Ishikawa (cell line): ENCODE data around the gene CD22.

Source experiments
- CREB1 ChIP-seq: IDR thresholded peaks from 2 replicates; pipeline ENCODE4 v1.6.1; 2012; ENCODE audit warnings: low read depth
- EGR1 ChIP-seq: IDR thresholded peaks from 2 replicates; pipeline ENCODE4 v1.6.1; 2012
- EP300 ChIP-seq: IDR thresholded peaks from 2 replicates; pipeline ENCODE4 v1.6.1; 2012; ENCODE audit warnings: borderline replicate concordance
- FOXM1 ChIP-seq: IDR thresholded peaks from 2 replicates; pipeline ENCODE4 v1.6.1; 2012; ENCODE audit warnings: low read depth, borderline replicate concordance
- MAX ChIP-seq: IDR thresholded peaks from 2 replicates; pipeline ENCODE4 v1.6.1; 2012
- NFIC ChIP-seq: IDR thresholded peaks from 2 replicates; pipeline ENCODE4 v1.6.1; 2012
- RAD21 ChIP-seq: IDR thresholded peaks from 2 replicates; pipeline ENCODE4 v1.6.1; 2012; ENCODE audit warnings: low read depth
- REST ChIP-seq: IDR thresholded peaks from 2 replicates; pipeline ENCODE4 v1.6.1; 2012; ENCODE audit warnings: low read depth, mild to moderate bottlenecking
- TEAD4 ChIP-seq: IDR thresholded peaks from 2 replicates; pipeline ENCODE4 v1.6.1; 2012
- YY1 ChIP-seq: IDR thresholded peaks from 2 replicates; pipeline ENCODE4 v1.6.1; 2012; ENCODE audit warnings: low read depth
- ZBTB7A ChIP-seq: IDR thresholded peaks from 2 replicates; pipeline ENCODE4 v1.6.1; 2012; ENCODE audit warnings: low read depth

DNA sequence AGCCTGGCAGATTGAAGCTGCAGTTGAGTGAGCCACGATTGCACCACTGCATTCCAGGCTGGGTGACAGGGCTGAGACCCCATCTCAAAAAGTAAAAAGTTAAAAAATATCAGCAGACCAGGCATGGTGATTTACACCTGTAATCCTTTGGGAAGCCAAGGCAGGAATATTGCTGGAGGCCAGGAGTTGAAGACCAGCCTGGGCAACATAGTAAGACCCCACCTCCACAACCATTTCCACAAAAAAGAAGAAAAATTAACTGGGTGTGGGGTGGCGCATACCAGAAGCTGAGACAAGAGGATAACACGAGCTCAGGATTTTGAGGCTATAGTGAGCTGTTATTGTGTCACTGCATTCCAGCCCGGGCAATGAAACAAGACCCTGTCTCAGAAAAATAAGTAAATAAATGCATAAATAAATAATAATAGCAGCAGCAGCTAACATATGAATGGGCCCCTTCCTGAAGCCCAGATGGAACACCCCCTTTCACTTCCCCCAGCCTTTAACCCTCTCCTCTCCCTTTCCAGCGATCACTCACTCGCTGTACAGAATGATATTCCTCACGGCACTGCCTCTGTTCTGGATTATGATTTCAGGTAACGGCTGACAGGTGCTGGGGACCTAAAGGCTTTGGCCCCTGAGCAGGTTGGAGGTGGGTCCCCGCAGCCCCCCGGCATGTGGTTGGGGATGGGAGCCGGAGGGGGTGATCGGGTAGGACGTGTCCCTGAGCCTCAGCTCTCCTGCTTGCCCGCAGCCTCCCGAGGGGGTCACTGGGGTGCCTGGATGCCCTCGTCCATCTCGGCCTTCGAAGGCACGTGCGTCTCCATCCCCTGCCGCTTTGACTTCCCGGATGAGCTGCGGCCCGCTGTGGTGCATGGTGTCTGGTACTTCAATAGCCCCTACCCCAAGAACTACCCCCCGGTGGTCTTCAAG is 33.9 kb upstream of the CD22 start:
- no peak for TF ChIP-seq REST
- no peak for TF ChIP-seq MAX
- no peak for TF ChIP-seq CREB1
- no peak for TF ChIP-seq RAD21
- TF ChIP-seq FOXM1 = no peak
- TF ChIP-seq TEAD4 = no peak
- TF ChIP-seq ZBTB7A = no peak
- no peak for TF ChIP-seq NFIC
- TF ChIP-seq EGR1 = no peak
- TF ChIP-seq YY1 = no peak
- no peak for TF ChIP-seq EP300
